Naive B cell (primary cell): Measurements from ENCODE around the gene FGF19. TPM values are rescaled to one million over a fixed set of nuclear protein-coding genes. Genes with fewer than 3 reads are reported as not detected.

Experiments
- ATAC-seq, 2 donors: fragments of 150-1000 bp; cut with Tn5 transposase; 2 replicates each; pipeline ENCODE4 v1.10.0; 2021; ENCODE audit warnings: low read depth in 2 of 2, mild to moderate bottlenecking in 2 of 2, moderate library complexity in 2 of 2
- DNase-seq: peaks from one replicate; pipeline ENCODE4 v3.0.0; 2022
- H3K27ac Mint-ChIP-seq, 6 donors: one replicate each; pipeline ENCODE4 v1.8.0; 2020 to 2022; ENCODE audit warnings: mild to moderate bottlenecking in 6 of 6, mixed read lengths in 6 of 6, moderate library complexity in 5 of 6, inconsistent platforms in 2 of 6
- H3K27me3 Mint-ChIP-seq, 3 donors: one replicate each; pipeline ENCODE4 v1.8.0; 2021 to 2022; ENCODE audit warnings: mixed read lengths in 3 of 3, mild to moderate bottlenecking in 1 of 3
- H3K36me3 Mint-ChIP-seq, 2 donors: one replicate each; pipeline ENCODE4 v1.8.0; 2020 to 2022; ENCODE audit warnings: mixed read lengths in 2 of 2, inconsistent platforms in 1 of 2, mild to moderate bottlenecking in 1 of 2
- H3K4me1 Mint-ChIP-seq, 3 donors: one replicate each; pipeline ENCODE4 v1.8.0; 2020 to 2022; ENCODE audit warnings: mixed read lengths in 3 of 3, inconsistent platforms in 1 of 3, mild to moderate bottlenecking in 1 of 3, moderate library complexity in 1 of 3
- H3K4me3 Mint-ChIP-seq, 8 donors: one replicate each; pipeline ENCODE4 v1.8.0; 2020 to 2022; ENCODE audit warnings: mild to moderate bottlenecking in 8 of 8, mixed read lengths in 8 of 8, moderate library complexity in 8 of 8, inconsistent platforms in 2 of 8
- H3K9me3 Mint-ChIP-seq, 7 donors: one replicate each; pipeline ENCODE4 v1.8.0; 2020 to 2022; ENCODE audit warnings: mixed read lengths in 7 of 7, mild to moderate bottlenecking in 5 of 7, inconsistent platforms in 2 of 7, moderate library complexity in 1 of 7
- polyA plus RNA-seq, 6 donors: library from polyadenylated mRNA; unstranded; fragments of 300-500 nt; fragmentation: Illumina TruSeq; gene quantifications; one replicate each; pipeline ENCODE4 v1.2.3, GENCODE V29; 2021; ENCODE audit warnings: low read depth in 6 of 6

FGF19 gene
- polyA plus RNA-seq, 6 donors from 2014 or later = not detected

- Mint-ChIP-seq H3K4me3 (peak overlapping the region in 7 of 8 donors; percentile 50 to 81 (median 70)), H3K9me3 (peaks cover 0 to 10% (median 4%) of the 10 kb centered on the region in 7 donors), H3K27ac (peak overlapping the region in 2 of 6 donors; percentile 39 to 55), H3K4me1 (peaks cover 9 to 17% (median 13%) of the 10 kb centered on the region in 3 donors), H3K36me3 (no peaks in the 10 kb centered on the region), H3K27me3 (peaks cover 13 to 64% (median 37%) of the 10 kb centered on the region in 3 donors)
- ATAC-seq (peak; percentile 34 to 40), DNase-seq (no peak)
These were observed 8.3 kb upstream of the FGF19 start for GRCh38 chr11:69711822-69712801.

GRCh38 chr11:69708736-69709401 is 5.0 kb upstream of the FGF19 start:
- H3K9me3 Mint-ChIP-seq = peaks cover 0 to 9% (median 4%) of the 10 kb centered on the region in 7 donors
- peaks cover 16 to 27% (median 22%) of the 10 kb centered on the region in 3 donors for H3K4me1 Mint-ChIP-seq
- no peak overlapping the region for H3K27ac Mint-ChIP-seq
- ATAC-seq (no peak), DNase-seq (no peak)
- no peaks in the 10 kb centered on the region for H3K36me3 Mint-ChIP-seq
- H3K4me3 Mint-ChIP-seq = peak overlapping the region in 1 of 8 donors; percentile 12
- peaks cover 23 to 82% (median 47%) of the 10 kb centered on the region in 3 donors for H3K27me3 Mint-ChIP-seq

- Mint-ChIP-seq H3K27me3 (peaks cover 23 to 82% (median 48%) of the 10 kb centered on the region in 3 donors), H3K4me3 (no peak overlapping the region), H3K27ac (no peak overlapping the region), H3K4me1 (peaks cover 14 to 31% (median 28%) of the 10 kb centered on the region in 3 donors), H3K36me3 (no peaks in the 10 kb centered on the region), H3K9me3 (peaks cover 0 to 7% (median 4%) of the 10 kb centered on the region in 7 donors)
- DNase-seq (no peak), ATAC-seq (no peak)
These were observed 3.4 kb upstream of the FGF19 start for GRCh38 chr11:69707176-69707575.

GRCh38 chr11:69705901-69706787 is 2.3 kb upstream of the FGF19 start:
- DNase-seq = no peak
- no peak for ATAC-seq
- peaks cover 0 to 4% (median 0%) of the 10 kb centered on the region in 7 donors for H3K9me3 Mint-ChIP-seq
- peak overlapping the region in 4 of 8 donors; percentile 26 to 65 (median 38) for H3K4me3 Mint-ChIP-seq
- peaks cover 7 to 21% (median 18%) of the 10 kb centered on the region in 3 donors for H3K4me1 Mint-ChIP-seq
- H3K27me3 Mint-ChIP-seq = peaks cover 20 to 74% (median 41%) of the 10 kb centered on the region in 3 donors
- H3K27ac Mint-ChIP-seq = no peak overlapping the region
- H3K36me3 Mint-ChIP-seq = no peaks in the 10 kb centered on the region

- H3K4me3 Mint-ChIP-seq = peak overlapping the region in 5 of 8 donors; percentile 20 to 80 (median 33)
- peaks cover 7 to 19% (median 18%) of the 10 kb centered on the region in 3 donors for H3K4me1 Mint-ChIP-seq
- ATAC-seq = no peak
- peaks cover 0 to 4% (median 0%) of the 10 kb centered on the region in 7 donors for H3K9me3 Mint-ChIP-seq
- no peak for DNase-seq
- peaks cover 27 to 74% (median 39%) of the 10 kb centered on the region in 3 donors for H3K27me3 Mint-ChIP-seq
- peak overlapping the region in 1 of 6 donors; percentile 63 for H3K27ac Mint-ChIP-seq
- no peaks in the 10 kb centered on the region for H3K36me3 Mint-ChIP-seq
These were observed 1.6 kb upstream of the FGF19 start for GRCh38 chr11:69705351-69705811.

GRCh38 chr11:69704508-69705253 is 859 bp upstream of the FGF19 start:
- ATAC-seq (peak; percentile 20 to 23), DNase-seq (no peak)
- peaks cover 0 to under 1% (median 0%) of the 10 kb centered on the region in 7 donors for H3K9me3 Mint-ChIP-seq
- H3K36me3 Mint-ChIP-seq = no peaks in the 10 kb centered on the region
- H3K27me3 Mint-ChIP-seq = peaks cover 31 to 72% (median 43%) of the 10 kb centered on the region in 3 donors
- H3K27ac Mint-ChIP-seq = peak overlapping the region in 1 of 6 donors; percentile 67
- H3K4me1 Mint-ChIP-seq = peaks cover 7 to 18% (median 18%) of the 10 kb centered on the region in 3 donors
- H3K4me3 Mint-ChIP-seq = peak overlapping the region in 6 of 8 donors; percentile 51 to 65 (median 58)

GRCh38 chr11:69703453-69703767 is 412 bp downstream of the FGF19 start:
- H3K4me3 Mint-ChIP-seq = peak overlapping the region in 5 of 8 donors; percentile 26 to 60 (median 29)

GRCh38 chr11:69702769-69703452 is 911 bp downstream of the FGF19 start:
- peaks cover 16 to 28% (median 23%) of the 10 kb centered on the region in 3 donors for H3K4me1 Mint-ChIP-seq
- peak overlapping the region in 5 of 8 donors; percentile 26 to 60 (median 50) for H3K4me3 Mint-ChIP-seq
- ATAC-seq = no peak
- DNase-seq = no peak
- peak overlapping the region in 2 of 6 donors; percentile 61 to 81 for H3K27ac Mint-ChIP-seq
- no peaks in the 10 kb centered on the region for H3K9me3 Mint-ChIP-seq
- peaks cover 43 to 69% (median 43%) of the 10 kb centered on the region in 3 donors for H3K27me3 Mint-ChIP-seq
- H3K36me3 Mint-ChIP-seq = no peaks in the 10 kb centered on the region

More at GRCh38 chr11:69703453-69703767, 412 bp downstream of the FGF19 start:
- no peak for DNase-seq
- peak overlapping the region in 1 of 6 donors; percentile 81 for H3K27ac Mint-ChIP-seq
- peaks cover 43 to 72% (median 43%) of the 10 kb centered on the region in 3 donors for H3K27me3 Mint-ChIP-seq
- no peak for ATAC-seq
- H3K9me3 Mint-ChIP-seq = no peaks in the 10 kb centered on the region
- H3K4me1 Mint-ChIP-seq = peaks cover 16 to 28% (median 23%) of the 10 kb centered on the region in 3 donors
- no peaks in the 10 kb centered on the region for H3K36me3 Mint-ChIP-seq

- no peaks in the 10 kb centered on the region for H3K36me3 Mint-ChIP-seq
- H3K4me3 Mint-ChIP-seq = peak overlapping the region in 2 of 8 donors; percentile 50 to 55
- no peaks in the 10 kb centered on the region for H3K9me3 Mint-ChIP-seq
- H3K4me1 Mint-ChIP-seq = peaks cover 16 to 28% (median 23%) of the 10 kb centered on the region in 3 donors
- peaks cover 40 to 69% (median 41%) of the 10 kb centered on the region in 3 donors for H3K27me3 Mint-ChIP-seq
- no peak for DNase-seq
- ATAC-seq = no peak
- H3K27ac Mint-ChIP-seq = no peak overlapping the region
These were observed 1.6 kb downstream of the FGF19 start for GRCh38 chr11:69702239-69702691.

GRCh38 chr11:69700278-69701140 is 3.3 kb downstream of the FGF19 start:
- no peaks in the 10 kb centered on the region for H3K36me3 Mint-ChIP-seq
- no peak for ATAC-seq
- H3K4me1 Mint-ChIP-seq = peaks cover 14 to 28% (median 21%) of the 10 kb centered on the region in 3 donors
- no peak overlapping the region for H3K4me3 Mint-ChIP-seq
- H3K27ac Mint-ChIP-seq = no peak overlapping the region
- peaks cover 40 to 69% (median 41%) of the 10 kb centered on the region in 3 donors for H3K27me3 Mint-ChIP-seq
- no peak for DNase-seq
- H3K9me3 Mint-ChIP-seq = no peaks in the 10 kb centered on the region
